Gastroesophageal sphincter (tissue), 3 donors: Measurements from ENCODE around the gene ZNF219.

Source experiments
- CTCF ChIP-seq, 4 experiments: fragments of 200-600 bp in 2 of 4; fragments of 450-650 bp in 2 of 4; sonication (generic) in 1 of 4; IDR thresholded peaks; one replicate each; pipeline ENCODE4 v1.5.1; 2017 to 2019; ENCODE audit warnings: antibody characterized with exemption in 4 of 4, mild to moderate bottlenecking in 2 of 4, moderate library complexity in 2 of 4
- POLR2A ChIP-seq, 2 donors: fragments of 450-650 bp; IDR thresholded peaks; one replicate each; pipeline ENCODE4 v1.6.1; 2017; ENCODE audit warnings: antibody characterized with exemption in 2 of 2, mild to moderate bottlenecking in 2 of 2, moderate library complexity in 1 of 2

DNA sequence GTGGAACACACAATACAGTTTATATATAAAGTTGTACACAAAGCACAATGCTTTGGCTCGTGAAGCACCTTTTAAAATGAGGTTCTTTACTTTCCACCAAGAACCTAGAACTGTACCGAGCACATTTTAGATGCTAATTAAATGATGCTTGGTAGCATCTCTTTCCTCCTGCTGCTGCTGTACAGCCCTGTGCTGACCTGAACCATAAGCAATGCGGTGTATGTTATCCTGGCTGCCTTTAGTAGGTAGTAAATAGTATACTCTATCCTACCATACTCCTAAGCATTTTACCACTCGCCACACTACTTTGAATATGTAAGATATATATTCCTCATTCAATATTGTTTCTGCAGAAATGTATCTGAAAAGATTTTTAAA lies 43.7 kb downstream of the ZNF219 start:
- TF ChIP-seq CTCF (IDR thresholded peaks at IDR 0.05) (no peak), POLR2A (IDR thresholded peaks at IDR 0.05) (no peak)
